ENCODE measurements around the gene HES3.

DNA sequence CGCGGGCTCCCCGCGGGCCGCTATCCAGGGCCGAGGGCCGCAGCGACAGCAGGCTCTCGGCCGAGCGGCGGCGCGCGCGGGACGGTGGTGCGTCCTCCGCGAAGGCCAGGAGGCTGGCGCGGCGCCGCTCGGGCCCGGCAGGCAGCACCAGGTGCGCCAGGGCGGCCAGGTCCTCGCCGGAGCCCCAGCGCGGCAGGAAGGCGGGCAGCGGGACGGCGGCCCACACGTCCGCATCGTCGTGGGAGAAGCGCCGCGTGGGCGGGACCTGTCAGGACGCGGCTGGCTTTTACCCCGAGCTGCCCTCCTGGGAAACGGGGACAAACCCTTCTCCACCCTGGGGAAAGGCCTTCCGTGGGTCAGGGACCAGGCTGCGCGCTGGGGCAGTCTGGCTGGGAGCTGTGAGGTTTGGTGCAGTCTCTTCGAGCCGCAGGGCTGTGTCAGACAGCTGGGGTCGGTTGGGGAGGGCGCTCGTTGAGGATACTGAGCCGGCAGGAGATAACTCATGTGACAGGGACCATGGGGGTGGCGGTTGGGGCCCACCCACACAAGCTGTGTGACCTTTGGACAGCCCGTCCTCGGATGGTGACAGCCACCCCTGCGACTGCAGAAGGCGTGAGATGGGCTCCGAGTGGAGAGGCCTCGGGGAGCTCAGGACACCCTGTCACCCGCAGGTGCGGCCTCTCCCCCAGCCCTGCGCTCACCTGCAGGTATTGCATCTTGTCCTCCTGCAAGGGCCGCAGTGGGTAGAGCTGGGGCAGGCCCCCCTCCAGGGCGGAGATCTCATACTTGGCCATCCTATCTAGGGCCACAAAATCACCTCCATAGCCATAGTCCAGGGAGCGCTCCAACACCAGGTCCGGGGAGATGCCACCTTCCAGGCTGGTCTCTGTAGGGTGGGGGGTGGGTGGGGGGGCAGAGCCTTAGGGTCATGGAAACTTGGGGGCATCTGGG, 6.0 kb downstream of the HES3 start:
- TF ChIP-seq EZH2 (IDR thresholded peaks at IDR 0.05) (no peak), POLR2AphosphoS5 (IDR thresholded peaks at IDR 0.05; ENCODE audit: borderline replicate concordance, low read depth, low read length) (no peak; the same call in 1 of the 2 replicates), FOXP2 (optimal IDR thresholded peaks at IDR 0.05; ENCODE audit: control extremely low read depth, extremely low read length, insufficient read depth) (no peak)
